NT2/D1 (cell line): ENCODE data around the gene GAS6.

Experiments used
- DNase-seq: peaks from one replicate; pipeline ENCODE4 v3.0.0-alpha.2; 2011; ENCODE audit warnings: low read depth, low spot score
- H3K27me3 ChIP-seq: 2 replicates; pipeline ENCODE4 v1.6.0; 2011; ENCODE audit warnings: mild to moderate bottlenecking; ENCODE audit not compliant: insufficient read length, insufficient read depth
- H3K36me3 ChIP-seq: 2 replicates; pipeline ENCODE4 v1.6.1; 2011; ENCODE audit warnings: mild to moderate bottlenecking, low read length, mixed read lengths; ENCODE audit not compliant: insufficient read depth, insufficient read length
- H3K4me1 ChIP-seq: 2 replicates; pipeline ENCODE4 v1.5.1; 2011; ENCODE audit not compliant: insufficient read depth, insufficient read length
- H3K4me3 ChIP-seq: 2 replicates; pipeline ENCODE4 v1.5.1; 2011; ENCODE audit warnings: low read depth; ENCODE audit not compliant: insufficient read length
- H3K9ac ChIP-seq: 2 replicates; pipeline ENCODE4 v1.6.0; 2011; ENCODE audit warnings: low read depth; ENCODE audit not compliant: insufficient read length
- H3K9me3 ChIP-seq: 2 replicates; pipeline ENCODE4 v1.5.1; 2011; ENCODE audit warnings: mild to moderate bottlenecking, low read length; ENCODE audit not compliant: insufficient read depth
- SUZ12 ChIP-seq: IDR thresholded peaks from 2 replicates; pipeline ENCODE4 v1.6.1; 2011; ENCODE audit not compliant: insufficient read length, insufficient read depth; ENCODE audit errors: extremely low read depth
- YY1 ChIP-seq: IDR thresholded peaks from 2 replicates; pipeline ENCODE4 v1.6.1; 2011; ENCODE audit not compliant: insufficient read length, insufficient read depth
- ZNF274 ChIP-seq: IDR thresholded peaks from 2 replicates; pipeline ENCODE4 v1.6.1; 2011; ENCODE audit warnings: mild to moderate bottlenecking, low read depth, low read length

The GAS6 gene

GRCh38 chr13:113776231-113777125 lies 87.4 kb downstream of the GAS6 start:
- Histone ChIP-seq H3K4me3 (no peak overlapping the region), H3K36me3 (no peaks in the 10 kb centered on the region), H3K9ac (no peak overlapping the region), H3K9me3 (peaks cover 14% of the 10 kb centered on the region), H3K4me1 (no peaks in the 10 kb centered on the region), H3K27me3 (peaks cover 14% of the 10 kb centered on the region)
- no peak for DNase-seq
- no peak for TF ChIP-seq ZNF274

GRCh38 chr13:113775451-113776145 lies 88.3 kb downstream of the GAS6 start:
- no peak overlapping the region for H3K9ac ChIP-seq
- peaks cover 14% of the 10 kb centered on the region for H3K9me3 ChIP-seq
- no peak for TF ChIP-seq SUZ12
- no peaks in the 10 kb centered on the region for H3K4me1 ChIP-seq
- peaks cover 14% of the 10 kb centered on the region for H3K27me3 ChIP-seq
- no peaks in the 10 kb centered on the region for H3K36me3 ChIP-seq
- DNase-seq = no peak
- H3K4me3 ChIP-seq = no peak overlapping the region

GRCh38 chr13:113774177-113775107 lies 89.4 kb downstream of the GAS6 start:
- DNase-seq = no peak
- Histone ChIP-seq H3K4me3 (no peak overlapping the region), H3K36me3 (no peaks in the 10 kb centered on the region), H3K4me1 (no peaks in the 10 kb centered on the region), H3K27me3 (peaks cover 14% of the 10 kb centered on the region), H3K9ac (no peak overlapping the region), H3K9me3 (peaks cover 14% of the 10 kb centered on the region)
- TF ChIP-seq SUZ12 = no peak
- TF ChIP-seq YY1 = no peak
- TF ChIP-seq ZNF274 = no peak

- TF ChIP-seq ZNF274 = no peak
- Histone ChIP-seq H3K9me3 (peaks cover 14% of the 10 kb centered on the region), H3K36me3 (no peaks in the 10 kb centered on the region), H3K9ac (no peak overlapping the region), H3K4me3 (no peak overlapping the region), H3K4me1 (no peaks in the 10 kb centered on the region), H3K27me3 (peaks cover 3% of the 10 kb centered on the region)
- DNase-seq = no peak
Measured at GRCh38 chr13:113771709-113772331, 92.1 kb downstream of the GAS6 start.

GRCh38 chr13:113770937-113771336 lies 92.9 kb downstream of the GAS6 start:
- Histone ChIP-seq H3K9me3 (peaks cover 14% of the 10 kb centered on the region), H3K9ac (no peak overlapping the region), H3K36me3 (no peaks in the 10 kb centered on the region), H3K4me1 (no peaks in the 10 kb centered on the region), H3K27me3 (no peaks in the 10 kb centered on the region), H3K4me3 (no peak overlapping the region)
- no peak for DNase-seq
- TF ChIP-seq SUZ12 = no peak
- no peak for TF ChIP-seq YY1
- no peak for TF ChIP-seq ZNF274
